Measurements from ENCODE around the gene HNRNPA3.
A peak's percentile ranks its signal among the peaks of the same experiment; 100 is the strongest.
"Not testable (repeated sequence)": the region's sequence is repeated elsewhere in the genome, so short reads cannot be mapped to it uniquely, and the experiment has no call there.

HNRNPA3 gene

GRCh38 chr2:177180269-177181000, 32.2 kb upstream of the HNRNPA3 start:
- TF ChIP-seq, protein P1, sequence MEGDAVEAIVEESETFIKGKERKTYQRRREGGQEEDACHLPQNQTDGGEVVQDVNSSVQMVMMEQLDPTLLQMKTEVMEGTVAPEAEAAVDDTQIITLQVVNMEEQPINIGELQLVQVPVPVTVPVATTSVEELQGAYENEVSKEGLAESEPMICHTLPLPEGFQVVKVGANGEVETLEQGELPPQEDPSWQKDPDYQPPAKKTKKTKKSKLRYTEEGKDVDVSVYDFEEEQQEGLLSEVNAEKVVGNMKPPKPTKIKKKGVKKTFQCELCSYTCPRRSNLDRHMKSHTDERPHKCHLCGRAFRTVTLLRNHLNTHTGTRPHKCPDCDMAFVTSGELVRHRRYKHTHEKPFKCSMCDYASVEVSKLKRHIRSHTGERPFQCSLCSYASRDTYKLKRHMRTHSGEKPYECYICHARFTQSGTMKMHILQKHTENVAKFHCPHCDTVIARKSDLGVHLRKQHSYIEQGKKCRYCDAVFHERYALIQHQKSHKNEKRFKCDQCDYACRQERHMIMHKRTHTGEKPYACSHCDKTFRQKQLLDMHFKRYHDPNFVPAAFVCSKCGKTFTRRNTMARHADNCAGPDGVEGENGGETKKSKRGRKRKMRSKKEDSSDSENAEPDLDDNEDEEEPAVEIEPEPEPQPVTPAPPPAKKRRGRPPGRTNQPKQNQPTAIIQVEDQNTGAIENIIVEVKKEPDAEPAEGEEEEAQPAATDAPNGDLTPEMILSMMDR (IDR thresholded peaks at IDR 0.05; ENCODE audit: insufficient read depth, low read depth, low read length, missing control alignments) = no peak
- DNase-seq (ENCODE audit: low read depth) = no peak

GRCh38 chr2:177183860-177184259, 28.7 kb upstream of the HNRNPA3 start:
- no peak for DNase-seq (ENCODE audit: low read depth)
- H3K4me3 ChIP-seq (ENCODE audit: low read length) = no peak overlapping the region

More at GRCh38 chr2:177180269-177181000, 32.2 kb upstream of the HNRNPA3 start:
- no peak overlapping the region for H3K4me3 ChIP-seq (ENCODE audit: low read length)

GRCh38 chr2:177184606-177185005, 28.0 kb upstream of the HNRNPA3 start:
- TF ChIP-seq, protein P1 (IDR thresholded peaks at IDR 0.05; ENCODE audit: insufficient read depth, low read depth, low read length, missing control alignments) = no peak
- no peak overlapping the region for H3K4me3 ChIP-seq (ENCODE audit: low read length)
- no peak for DNase-seq (ENCODE audit: low read depth)

More at GRCh38 chr2:177183860-177184259, 28.7 kb upstream of the HNRNPA3 start:
- TF ChIP-seq, protein P1 (IDR thresholded peaks at IDR 0.05; ENCODE audit: insufficient read depth, low read depth, low read length, missing control alignments) = no peak

- not testable (repeated sequence) for DNase-seq (ENCODE audit: low read depth); H3K4me3 ChIP-seq (ENCODE audit: low read length)
Observed at GRCh38 chr2:177186038-177186437, 26.6 kb upstream of the HNRNPA3 start.

GRCh38 chr2:177187631-177188312, 24.8 kb upstream of the HNRNPA3 start:
- TF ChIP-seq, protein P1 (IDR thresholded peaks at IDR 0.05; ENCODE audit: insufficient read depth, low read depth, low read length, missing control alignments) = no peak

DNA sequence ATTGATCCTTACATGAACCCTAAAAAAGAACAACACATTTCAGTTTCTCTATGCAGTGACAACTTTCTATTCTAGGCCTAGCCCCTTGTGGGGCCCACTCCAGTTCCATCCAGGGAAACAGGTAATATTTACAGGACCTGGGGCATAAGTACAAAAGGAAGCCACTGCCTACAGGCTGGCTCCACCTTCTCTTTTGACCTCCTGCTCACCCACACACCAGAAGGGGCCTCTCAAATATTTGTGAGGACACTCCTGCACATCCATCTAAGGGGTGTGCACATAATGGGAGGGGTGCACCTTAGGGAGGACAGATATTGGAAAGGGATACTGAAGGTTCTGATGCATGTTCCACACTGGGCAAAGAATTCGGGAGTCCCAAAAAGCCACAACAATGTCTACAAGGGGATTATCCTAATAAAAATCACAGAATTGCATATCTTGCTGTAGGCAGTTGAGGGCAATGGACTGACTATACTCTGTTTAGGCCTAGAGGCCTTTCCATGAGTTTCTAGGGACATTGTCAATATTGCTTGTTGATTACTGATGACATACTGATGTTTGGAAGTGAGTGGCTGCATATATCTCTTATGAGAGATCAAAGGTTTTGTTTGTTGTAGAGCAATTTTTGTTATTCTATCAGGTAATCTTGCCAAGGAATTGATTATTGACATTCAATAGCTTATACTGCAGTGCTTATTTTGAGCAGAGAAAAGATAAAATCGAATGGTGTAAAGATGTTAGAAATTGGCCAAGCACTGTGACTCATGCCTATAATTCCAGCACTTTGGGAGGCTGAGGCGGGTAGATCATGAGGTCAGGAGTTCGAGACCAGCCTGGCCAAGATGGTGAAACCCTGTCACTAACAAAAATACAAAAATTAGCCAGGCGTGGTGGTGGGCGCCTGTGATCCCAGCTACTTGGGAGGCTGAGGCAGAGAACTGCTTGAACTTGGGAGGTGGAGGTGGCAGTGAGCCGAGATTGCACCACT, 23.8 kb upstream of the HNRNPA3 start:
- no peak for DNase-seq (ENCODE audit: low read depth)

More at GRCh38 chr2:177187631-177188312, 24.8 kb upstream of the HNRNPA3 start:
- H3K4me3 ChIP-seq (ENCODE audit: low read length) = no peak overlapping the region
- DNase-seq (ENCODE audit: low read depth) = peak; percentile 51

More for the DNA sequence above, 23.8 kb upstream of the HNRNPA3 start:
- H3K4me3 ChIP-seq (ENCODE audit: low read length) = no peak overlapping the region
- TF ChIP-seq, protein P1 (IDR thresholded peaks at IDR 0.05; ENCODE audit: insufficient read depth, low read depth, low read length, missing control alignments) = no peak

All from epithelial cell of esophagus (primary cell).